Caco-2 (cell line): Measurements from ENCODE around the gene MALAT1. TPM values are rescaled to one million over a fixed set of nuclear protein-coding genes. Genes with fewer than 3 reads are reported as not detected.
A peak's percentile ranks its signal among the peaks of the same experiment; 100 is the strongest.

Experiments used
- BruUV-seq: library from RNA; stranded (reverse); fragments of 400-500 nt; replicated peaks from 2 replicates; lab custom pipeline; 2021; lab: Mats Ljungman, UMichigan
- CTCF ChIA-PET: fragments of 300-600 bp; sonication (Branson Sonifier 250); formaldehyde crosslinking; loops from one replicate; lab custom pipeline; 2022; ENCODE audit warnings: antibody characterized with exemption; lab: Charles Lee
- POLR2A ChIA-PET: fragments of 300-600 bp; sonication (Branson Sonifier 250); formaldehyde crosslinking; loops from one replicate; lab custom pipeline; 2022; ENCODE audit warnings: antibody characterized with exemption; lab: Charles Lee
- DNase-seq, 2 experiments: peaks; one replicate each; pipeline versions ENCODE4 v3.0.0 to v3.0.0-alpha.2; 2020 to 2022
- H3K27me3 ChIP-seq: replicated peaks from 2 replicates; pipeline ENCODE4 v1.6.0; 2011; ENCODE audit warnings: low read length; ENCODE audit not compliant: control insufficient read depth, insufficient read depth
- H3K36me3 ChIP-seq: 2 replicates; pipeline ENCODE4 v1.5.1; 2011; ENCODE audit warnings: low read length; ENCODE audit not compliant: control insufficient read depth, insufficient read depth
- H3K4me1 ChIP-seq: fragments of 250-450 bp; sonication (Bioruptor Pico); 2 replicates; pipeline ENCODE4 v1.5.1; 2020; ENCODE audit warnings: mild to moderate bottlenecking
- H3K4me3 ChIP-seq: 2 replicates; pipeline ENCODE4 v1.5.1; 2011; ENCODE audit warnings: low read depth, mild to moderate bottlenecking, control low read depth, low read length
- H3K9me3 ChIP-seq: fragments of 250-450 bp; sonication (Bioruptor Pico); 2 replicates; pipeline ENCODE4 v1.5.1; 2020; ENCODE audit warnings: mild to moderate bottlenecking, moderate library complexity
- H3K27ac Mint-ChIP-seq: one replicate; pipeline ENCODE4 v1.8.0; 2022; ENCODE audit warnings: mixed read lengths; ENCODE audit not compliant: unreplicated experiment
- H3K27me3 Mint-ChIP-seq: one replicate; pipeline ENCODE4 v1.8.0; 2022; ENCODE audit warnings: mixed read lengths; ENCODE audit not compliant: insufficient read depth, unreplicated experiment
- H3K36me3 Mint-ChIP-seq: one replicate; pipeline ENCODE4 v1.8.0; 2022; ENCODE audit warnings: mild to moderate bottlenecking, mixed read lengths; ENCODE audit not compliant: insufficient read depth, unreplicated experiment
- H3K4me1 Mint-ChIP-seq: one replicate; pipeline ENCODE4 v1.8.0; 2022; ENCODE audit warnings: low read depth, mixed read lengths; ENCODE audit not compliant: unreplicated experiment
- H3K4me3 Mint-ChIP-seq: one replicate; pipeline ENCODE4 v1.8.0; 2022; ENCODE audit warnings: mild to moderate bottlenecking, moderate library complexity, mixed read lengths; ENCODE audit not compliant: unreplicated experiment
- H3K9me3 Mint-ChIP-seq: one replicate; pipeline ENCODE4 v1.8.0; 2022; ENCODE audit warnings: mixed read lengths; ENCODE audit not compliant: unreplicated experiment
- CTCF ChIP-seq, 2 experiments: fragments of 200-600 bp in 1 of 2; IDR thresholded peaks; 1 replicate in 1 of 2; 2 replicates in 1 of 2; pipeline versions ENCODE4 v1.5.1 to v1.8.0; 2011 to 2022; ENCODE audit warnings: antibody characterized with exemption in 1 of 2, control low read depth in 1 of 2, inconsistent platforms in 1 of 2, low read depth in 1 of 2, low read length in 1 of 2, mild to moderate bottlenecking in 1 of 2, moderate library complexity in 1 of 2; ENCODE audit not compliant: insufficient read depth in 1 of 2, severe bottlenecking in 1 of 2, unreplicated experiment in 1 of 2
- intact Hi-C: fragments of 100-400 bp; cut with micrococcal nuclease; formaldehyde crosslinking; loops from one replicate; pipeline ENCODE4 v1.10.0; 2022; ENCODE audit not compliant: unreplicated experiment
- total RNA-seq: library from RNA; stranded (reverse); gene quantifications from 2 replicates; pipeline ENCODE4 v1.2.3, GENCODE V29; 2022

MALAT1 gene
- total RNA-seq, 1 experiment from 2014 or later, result 4,914 TPM

GRCh38 chr11:65473278-65473860, 25.5 kb upstream of the MALAT1 start:
- H3K4me3 ChIP-seq, result no peak overlapping the region
- TF ChIP-seq CTCF (IDR thresholded peaks at IDR 0.05; ENCODE audit: insufficient read depth in 1 of 2, low read depth in 1 of 2, low read length in 1 of 2, severe bottlenecking in 1 of 2, unreplicated experiment in 1 of 2), result no peak
- H3K4me1 ChIP-seq, result peaks cover 36% of the 10 kb centered on the region
- no peaks in the 10 kb centered on the region for H3K36me3 ChIP-seq
- intact Hi-C loops, result no loop called here
- POLR2A ChIA-PET, result interaction anchor here (4.1 kb wide), 1 partner anchor 25 kb away, joined by 101 read pairs; the partner anchor contains the start of gene MALAT1
- no peaks in the 10 kb centered on the region for H3K9me3 Mint-ChIP-seq
- no peak for DNase-seq
- no peak overlapping the region for H3K4me3 Mint-ChIP-seq
- no peaks in the 10 kb centered on the region for H3K27me3 Mint-ChIP-seq
- peaks cover 25% of the 10 kb centered on the region for H3K36me3 Mint-ChIP-seq
- no TSS peak for BruUV-seq
- no peak overlapping the region for H3K27ac Mint-ChIP-seq
- peaks cover 7% of the 10 kb centered on the region for H3K4me1 Mint-ChIP-seq
- H3K27me3 ChIP-seq, result no peaks in the 10 kb centered on the region
- CTCF ChIA-PET, result interaction anchor here (2.7 kb wide), 1 partner anchor 36 kb away, joined by 52 read pairs; no protein-coding TSS in a partner anchor
- no peaks in the 10 kb centered on the region for H3K9me3 ChIP-seq

- Mint-ChIP-seq H3K4me1 (peaks cover 17% of the 10 kb centered on the region), H3K27me3 (no peaks in the 10 kb centered on the region), H3K36me3 (peaks cover 18% of the 10 kb centered on the region), H3K27ac (no peak overlapping the region), H3K4me3 (no peak overlapping the region), H3K9me3 (no peaks in the 10 kb centered on the region)
- DNase-seq, result no peak
- Histone ChIP-seq H3K36me3 (no peaks in the 10 kb centered on the region), H3K4me3 (no peak overlapping the region), H3K4me1 (peaks cover 49% of the 10 kb centered on the region), H3K9me3 (no peaks in the 10 kb centered on the region), H3K27me3 (no peaks in the 10 kb centered on the region)
- BruUV-seq, result TSS peak; percentile 1
- intact Hi-C loops, result no loop called here
- POLR2A ChIA-PET, result interaction anchor here (5.9 kb wide), 1 partner anchor 14 kb away, joined by 177 read pairs; no protein-coding TSS in a partner anchor
- no peak for TF ChIP-seq CTCF (IDR thresholded peaks at IDR 0.05; ENCODE audit: insufficient read depth in 1 of 2, low read depth in 1 of 2, low read length in 1 of 2, severe bottlenecking in 1 of 2, unreplicated experiment in 1 of 2)
- CTCF ChIA-PET, result no interaction called here
These were observed 24.0 kb upstream of the MALAT1 start for GRCh38 chr11:65474864-65475263.

- Mint-ChIP-seq H3K4me1 (peaks cover 21% of the 10 kb centered on the region), H3K36me3 (peaks cover 18% of the 10 kb centered on the region), H3K4me3 (peak overlapping the region; percentile 90), H3K27ac (peak overlapping the region; percentile 95), H3K27me3 (no peaks in the 10 kb centered on the region), H3K9me3 (no peaks in the 10 kb centered on the region)
- CTCF ChIA-PET, result interaction anchor here (0.6 to 5.0 kb wide), 7 partner anchors 11 to 75 kb away, joined by 4 to 31 read pairs (median 8); partner anchors contain the start of gene MALAT1
- Histone ChIP-seq H3K4me3 (peak overlapping the region; percentile 75), H3K9me3 (no peaks in the 10 kb centered on the region), H3K4me1 (peaks cover 50% of the 10 kb centered on the region), H3K27me3 (no peaks in the 10 kb centered on the region), H3K36me3 (no peaks in the 10 kb centered on the region)
- POLR2A ChIA-PET, result interaction anchor here (0.9 to 5.9 kb wide), 10 partner anchors 12 to 202 kb away, joined by 3 to 213 read pairs (median 16); partner anchors contain the start of genes MALAT1 and NEAT1
- intact Hi-C loops, result loop anchor here (1.0 kb wide), 2 partner anchors 13 to 21 kb away; no protein-coding TSS in a partner anchor
- BruUV-seq, result TSS peak; percentile 90
- no peak for TF ChIP-seq CTCF (IDR thresholded peaks at IDR 0.05; ENCODE audit: insufficient read depth in 1 of 2, low read depth in 1 of 2, low read length in 1 of 2, severe bottlenecking in 1 of 2, unreplicated experiment in 1 of 2)
- DNase-seq, result no peak
These were observed 22.2 kb upstream of the MALAT1 start for GRCh38 chr11:65476632-65477148.
